Lung (tissue), 12 donors: Measurements from ENCODE around the gene CNGA1. TPM values are rescaled to one million over a fixed set of nuclear protein-coding genes. Genes with fewer than 3 reads are reported as not detected.

Source experiments
- ATAC-seq: fragments of 200-7000 bp; cut with Tn5 transposase; one replicate; pipeline ENCODE4 v1.9.1; 2020; ENCODE audit warnings: moderate number of reproducible peaks; ENCODE audit not compliant: insufficient read depth, low FRiP score
- DNase-seq, 3 donors: peaks; one replicate each; pipeline ENCODE4 v3.0.0-alpha.2; 2013 to 2017
- H3K27ac ChIP-seq, 2 donors: one replicate each; pipeline ENCODE4 v1.5.1; 2013; ENCODE audit warnings: mild to moderate bottlenecking in 2 of 2, moderate library complexity in 2 of 2, control low read depth in 1 of 2, inconsistent platforms in 1 of 2, low read depth in 1 of 2, low read length in 1 of 2
- H3K27me3 ChIP-seq, 3 donors: one replicate each; pipeline ENCODE4 v1.5.1; 2013; ENCODE audit warnings: low read length in 2 of 3; ENCODE audit not compliant: control insufficient read depth in 3 of 3, insufficient read depth in 3 of 3
- H3K36me3 ChIP-seq, 4 donors: one replicate each; pipeline ENCODE4 v1.5.1; 2013; ENCODE audit warnings: low read length in 4 of 4, mild to moderate bottlenecking in 1 of 4, moderate library complexity in 1 of 4; ENCODE audit not compliant: control insufficient read depth in 4 of 4, insufficient read depth in 4 of 4
- H3K4me1 ChIP-seq, 5 donors: one replicate each; pipeline ENCODE4 v1.5.1; 2013; ENCODE audit warnings: low read length in 5 of 5, mild to moderate bottlenecking in 2 of 5, moderate library complexity in 1 of 5; ENCODE audit not compliant: control insufficient read depth in 5 of 5, insufficient read depth in 5 of 5
- H3K4me3 ChIP-seq: one replicate; pipeline ENCODE4 v1.5.1; 2013; ENCODE audit warnings: mild to moderate bottlenecking, control low read depth, moderate library complexity
- H3K9ac ChIP-seq, 2 donors: one replicate each; pipeline ENCODE4 v1.5.1; 2013; ENCODE audit warnings: low read length in 2 of 2, control low read depth in 1 of 2; ENCODE audit not compliant: insufficient read depth in 1 of 2
- H3K9me3 ChIP-seq, 4 donors: one replicate each; pipeline ENCODE4 v1.5.1; 2013; ENCODE audit warnings: low read length in 3 of 4, mild to moderate bottlenecking in 1 of 4, moderate library complexity in 1 of 4; ENCODE audit not compliant: control insufficient read depth in 4 of 4, insufficient read depth in 3 of 4
- CTCF ChIP-seq: IDR thresholded peaks from 2 replicates; pipeline ENCODE4 v1.5.1; 2012; ENCODE audit warnings: mild to moderate bottlenecking; ENCODE audit errors: control extremely low read depth, extremely low read depth
- WGBS, 2 donors: extraction: QIAGEN DNeasy Blood & Tissue Kit; methylation state at CpG; one replicate each; pipeline ENCODE4 v1.1.7; 2013; 5-methylcytosine and 5-hydroxymethylcytosine counted together
- polyA plus RNA-seq, 2 donors: library from polyadenylated mRNA; stranded (reverse); fragments of 200-250 nt; gene quantifications; one replicate each; pipeline ENCODE4 v1.2.1, GENCODE V29; 2013
- total RNA-seq, 2 donors: library from RNA; depleted of rRNA in 1 of 2; stranded (reverse); fragments of >200 nt in 1 of 2; gene quantifications; one replicate each; pipeline ENCODE4 v1.2.1, GENCODE V29; 2014 to 2021
- donor health status: control.
- donor health status: control.
- donor health status: Bipolar disorder and iron deficiency.
- donor health status: healthy.
- donor health status: DM: yes; HTN: yes; CAD: no.

The CNGA1 gene
- total and polyA plus RNA-seq, 4 donors, result 0.06 to 0.48 (median 0.14) TPM

DNA sequence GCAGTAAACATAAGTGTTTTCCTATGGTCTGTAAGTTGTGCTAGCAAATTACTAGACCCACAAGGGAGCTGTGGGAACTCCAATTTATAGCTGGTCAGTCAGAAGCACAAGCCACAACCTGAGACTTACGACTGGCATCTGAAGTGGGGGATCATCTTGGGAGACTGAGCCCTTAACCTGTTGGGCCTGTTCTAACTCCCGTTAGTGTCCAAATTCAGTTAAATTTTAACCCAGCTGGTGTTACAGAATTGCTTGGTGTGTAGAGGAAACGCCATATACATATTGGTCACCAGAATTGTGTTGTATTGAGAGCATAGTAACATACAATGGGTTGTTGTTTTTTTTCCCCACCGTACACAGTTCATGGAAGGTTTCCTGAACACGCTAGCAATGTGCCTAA is 77.0 kb downstream of the CNGA1 start:
- Histone ChIP-seq H3K27me3 (no peaks in the 10 kb centered on the region), H3K27ac (no peak overlapping the region), H3K9ac (no peak overlapping the region), H3K36me3 (no peaks in the 10 kb centered on the region), H3K9me3 (no peaks in the 10 kb centered on the region), H3K4me1 (no peaks in the 10 kb centered on the region), H3K4me3 (no peak overlapping the region)
- no peak for TF ChIP-seq CTCF
- ATAC-seq (no peak), DNase-seq (no peak)
- 79 to 90% methylated on average over 5 of the region's 5 CpGs for WGBS, 2 donors

GRCh38 chr4:47936336-47936735 is 80.1 kb downstream of the CNGA1 start:
- Histone ChIP-seq H3K27ac (no peak overlapping the region), H3K9me3 (no peaks in the 10 kb centered on the region), H3K27me3 (no peaks in the 10 kb centered on the region), H3K9ac (no peak overlapping the region), H3K4me1 (peaks cover 0 to 2% (median 0%) of the 10 kb centered on the region in 5 donors), H3K4me3 (no peak overlapping the region), H3K36me3 (no peaks in the 10 kb centered on the region)
- TF ChIP-seq CTCF, result no peak
- no peak for DNase-seq
- 88 to 93% methylated on average over 6 of the region's 6 CpGs for WGBS, 2 donors
- ATAC-seq, result no peak

- no peak overlapping the region for H3K4me3 ChIP-seq
- 0 to 1% methylated on average over 4 of the region's 4 CpGs for WGBS, 2 donors
- no peak overlapping the region for H3K9ac ChIP-seq
- TF ChIP-seq CTCF, result peak; percentile 40
- no peaks in the 10 kb centered on the region for H3K9me3 ChIP-seq
- no peaks in the 10 kb centered on the region for H3K27me3 ChIP-seq
- H3K4me1 ChIP-seq, result peaks cover 0 to 10% (median 0%) of the 10 kb centered on the region in 5 donors
- DNase-seq (peak in 2 of 3 donors; percentile 74 to 81), ATAC-seq (peak; percentile 62)
- H3K27ac ChIP-seq, result no peak overlapping the region
- no peaks in the 10 kb centered on the region for H3K36me3 ChIP-seq
Observed at GRCh38 chr4:47933840-47934239, 82.6 kb downstream of the CNGA1 start.
